Suprapubic skin (tissue), 4 donors: Measurements from ENCODE around the gene POLR1C. TPM values are rescaled to one million over a fixed set of nuclear protein-coding genes. Genes with fewer than 3 reads are reported as not detected.
"Not testable (repeated sequence)": the region's sequence is repeated elsewhere in the genome, so short reads cannot be mapped to it uniquely, and the experiment has no call there.

Experiments used
- DNase-seq, 2 donors: peaks; one replicate each; pipeline ENCODE4 v3.0.0-alpha.2; 2019; ENCODE audit warnings: low spot score in 2 of 2
- H3K27ac ChIP-seq: fragments of 200-600 bp; sonication (generic); one replicate; pipeline ENCODE4 v1.5.1; 2019
- H3K27me3 ChIP-seq: fragments of 200-600 bp; sonication (generic); one replicate; pipeline ENCODE4 v1.5.1; 2019
- H3K36me3 ChIP-seq: fragments of 200-600 bp; sonication (generic); one replicate; pipeline ENCODE4 v1.5.1; 2019
- H3K4me1 ChIP-seq: fragments of 200-600 bp; sonication (generic); one replicate; pipeline ENCODE4 v1.5.1; 2019
- H3K4me3 ChIP-seq: fragments of 200-600 bp; sonication (generic); one replicate; pipeline ENCODE4 v1.5.1; 2019; ENCODE audit warnings: mild to moderate bottlenecking
- H3K9me3 ChIP-seq: fragments of 200-600 bp; sonication (generic); one replicate; pipeline ENCODE4 v1.5.1; 2019
- CTCF ChIP-seq, 2 donors: fragments of 200-600 bp in 1 of 2; fragments of 450-650 bp in 1 of 2; sonication (generic) in 1 of 2; IDR thresholded peaks; one replicate each; pipeline ENCODE4 v1.5.1; 2016 to 2019; ENCODE audit warnings: antibody characterized with exemption in 2 of 2, mild to moderate bottlenecking in 1 of 2, moderate library complexity in 1 of 2
- EP300 ChIP-seq: sonication (generic); formaldehyde crosslinking; IDR thresholded peaks from one replicate; pipeline ENCODE4 v1.6.1; 2017; ENCODE audit warnings: antibody characterized with exemption
- POLR2A ChIP-seq, 2 donors: fragments of 450-650 bp; IDR thresholded peaks; one replicate each; pipeline ENCODE4 v1.6.1; 2017; ENCODE audit warnings: antibody characterized with exemption in 2 of 2, mild to moderate bottlenecking in 2 of 2, moderate library complexity in 2 of 2
- POLR2AphosphoS5 ChIP-seq, 3 donors: sonication (generic); formaldehyde crosslinking; IDR thresholded peaks; one replicate each; pipeline ENCODE4 v1.6.1; 2017; ENCODE audit warnings: antibody characterized with exemption in 3 of 3
- WGBS: methylation state at CpG from one replicate; pipeline ENCODE4 v1.1.5; 2018; 5-methylcytosine and 5-hydroxymethylcytosine counted together
- total RNA-seq, 4 donors: library from RNA; depleted of rRNA; stranded (reverse); fragments of >200 nt; gene quantifications; one replicate each; pipeline ENCODE4 v1.1.0, GENCODE V29; 2016

POLR1C gene
- total RNA-seq, 4 donors from 2014 or later: 31.1 to 44.7 (median 35.6) TPM

GRCh38 chr6:43522547-43523261, 5.8 kb downstream of the POLR1C start:
- no peaks in the 10 kb centered on the region for H3K27me3 ChIP-seq
- H3K4me1 ChIP-seq: peaks cover 18% of the 10 kb centered on the region
- H3K27ac ChIP-seq: peak overlapping the region; percentile 24
- H3K9me3 ChIP-seq: no peaks in the 10 kb centered on the region
- TF ChIP-seq EP300: no peak
- TF ChIP-seq POLR2AphosphoS5 (IDR thresholded peaks at IDR 0.05): no peak
- no peak for TF ChIP-seq POLR2A (IDR thresholded peaks at IDR 0.05)
- no peak for TF ChIP-seq CTCF (IDR thresholded peaks at IDR 0.05)
- DNase-seq: no peak
- 91% methylated on average over 8 of the region's 8 CpGs for WGBS
- H3K4me3 ChIP-seq: no peak overlapping the region
- peaks cover 86% of the 10 kb centered on the region for H3K36me3 ChIP-seq

GRCh38 chr6:43523284-43523683, 6.4 kb downstream of the POLR1C start:
- Histone ChIP-seq H3K27me3 (no peaks in the 10 kb centered on the region), H3K4me3 (no peak overlapping the region), H3K9me3 (no peaks in the 10 kb centered on the region), H3K36me3 (peaks cover 92% of the 10 kb centered on the region), H3K4me1 (peaks cover 13% of the 10 kb centered on the region), H3K27ac (no peak overlapping the region)
- WGBS: 93% methylated on average over 3 of the region's 3 CpGs
- no peak for DNase-seq
- TF ChIP-seq POLR2AphosphoS5 (IDR thresholded peaks at IDR 0.05) (no peak), CTCF (IDR thresholded peaks at IDR 0.05) (no peak), POLR2A (IDR thresholded peaks at IDR 0.05) (no peak), EP300 (no peak)

GRCh38 chr6:43524483-43524961, 7.6 kb downstream of the POLR1C start:
- Histone ChIP-seq H3K27ac (no peak overlapping the region), H3K9me3 (no peaks in the 10 kb centered on the region), H3K4me3 (no peak overlapping the region), H3K27me3 (no peaks in the 10 kb centered on the region), H3K36me3 (peaks cover 100% of the 10 kb centered on the region), H3K4me1 (peaks cover 4% of the 10 kb centered on the region)
- no peak for DNase-seq
- no peak for TF ChIP-seq POLR2A (IDR thresholded peaks at IDR 0.05)
- TF ChIP-seq POLR2AphosphoS5 (IDR thresholded peaks at IDR 0.05): no peak
- no peak for TF ChIP-seq CTCF (IDR thresholded peaks at IDR 0.05)
- 55% methylated on average over 10 of the region's 10 CpGs for WGBS

GRCh38 chr6:43532201-43532600, 15.3 kb downstream of the POLR1C start:
- Histone ChIP-seq H3K36me3 (peaks cover 79% of the 10 kb centered on the region), H3K4me1 (no peaks in the 10 kb centered on the region), H3K27me3 (no peaks in the 10 kb centered on the region), H3K27ac (no peak overlapping the region), H3K4me3 (no peak overlapping the region), H3K9me3 (no peaks in the 10 kb centered on the region)
- no peak for TF ChIP-seq EP300
- no peak for TF ChIP-seq POLR2AphosphoS5 (IDR thresholded peaks at IDR 0.05)
- TF ChIP-seq CTCF (IDR thresholded peaks at IDR 0.05): no peak
- no peak for TF ChIP-seq POLR2A (IDR thresholded peaks at IDR 0.05)
- WGBS: 93% methylated on average over 1 of the region's 1 CpG
- DNase-seq: no peak

GRCh38 chr6:43538986-43539385, 22.1 kb downstream of the POLR1C start:
- 98% methylated on average over 15 of the region's 17 CpGs for WGBS
- peaks cover 67% of the 10 kb centered on the region for H3K36me3 ChIP-seq
- H3K4me3 ChIP-seq, H3K9me3 ChIP-seq, H3K27me3 ChIP-seq, H3K4me1 ChIP-seq, H3K27ac ChIP-seq, DNase-seq: not testable (repeated sequence)

GRCh38 chr6:43539409-43539808, 22.5 kb downstream of the POLR1C start:
- peaks cover 67% of the 10 kb centered on the region for H3K36me3 ChIP-seq
- DNase-seq, H3K4me3 ChIP-seq, H3K27me3 ChIP-seq, H3K9me3 ChIP-seq, H3K4me1 ChIP-seq, H3K27ac ChIP-seq: not testable (repeated sequence)
- WGBS: 99% methylated on average over 20 of the region's 20 CpGs
